ENCODE data around the gene CCNY.
"Not testable (repeated sequence)": the region's sequence is repeated elsewhere in the genome, so short reads cannot be mapped to it uniquely, and the experiment has no call there.

CCNY gene

DNA sequence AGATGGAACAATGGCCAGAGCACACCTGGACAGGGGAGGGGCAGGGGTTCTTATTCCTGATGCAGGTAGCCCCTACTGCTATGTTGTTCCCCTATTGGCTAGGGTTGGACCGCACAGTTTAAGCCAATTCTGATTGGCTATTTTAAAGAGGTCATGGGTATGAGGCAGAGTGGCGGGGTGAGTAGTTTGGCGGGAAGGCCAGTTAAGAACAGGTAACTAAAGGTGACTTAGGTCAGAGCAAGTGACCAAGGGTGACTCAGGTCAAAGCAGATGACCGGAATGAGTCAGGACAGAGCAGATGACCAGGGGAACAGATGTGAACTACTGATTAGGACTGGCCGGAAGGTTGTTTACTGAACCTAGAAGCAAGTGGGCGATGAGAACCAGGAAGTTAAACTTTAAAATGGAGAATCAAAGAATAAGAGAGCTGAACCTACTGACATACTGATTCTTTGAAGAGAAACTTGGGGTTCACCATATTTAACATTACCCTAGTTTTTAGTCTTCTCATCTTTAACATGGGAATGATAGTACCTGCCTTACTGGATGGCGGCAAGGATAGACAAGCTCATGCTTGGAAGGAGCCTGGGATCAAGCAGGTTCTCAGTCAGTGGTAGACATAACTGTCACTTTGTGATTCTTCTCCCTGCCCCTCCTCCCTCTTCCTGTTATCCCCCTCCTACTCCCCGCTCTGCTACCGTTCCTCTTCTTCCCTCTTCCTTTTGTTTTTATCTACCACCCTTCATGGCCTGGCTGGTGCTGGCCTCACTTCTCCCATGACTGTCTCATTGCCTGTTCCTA lies 55.0 kb downstream of the CCNY start:
- H3K36me3 Mint-ChIP-seq, result peaks cover 10% of the 10 kb centered on the region
- H3K9me3 Mint-ChIP-seq, result peaks cover 27% of the 10 kb centered on the region
- no peaks in the 10 kb centered on the region for H3K27me3 Mint-ChIP-seq
- H3K4me3 Mint-ChIP-seq, result no peak overlapping the region
- peaks cover 17% of the 10 kb centered on the region for H3K4me1 Mint-ChIP-seq
- no peak for DNase-seq
- CTCF ChIA-PET, result no interaction called here
- H3K27ac Mint-ChIP-seq, result no peak overlapping the region

DNA sequence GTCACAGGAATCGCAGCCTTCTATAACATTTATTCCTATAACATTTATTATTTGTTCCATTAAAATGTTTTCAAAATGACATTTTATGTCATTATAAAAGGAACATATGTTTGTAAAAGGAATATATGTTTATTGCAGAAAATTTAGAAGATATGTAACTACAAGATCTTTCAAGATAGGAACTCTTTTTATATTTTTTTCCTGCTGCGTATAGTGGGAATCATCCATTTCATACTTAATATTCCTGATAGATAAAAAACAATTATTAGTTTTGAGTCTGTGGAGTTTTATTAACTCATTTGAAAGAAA lies 55.6 kb downstream of the CCNY start:
- Mint-ChIP-seq H3K27ac (no peak overlapping the region), H3K9me3 (peaks cover 27% of the 10 kb centered on the region), H3K4me1 (peaks cover 11% of the 10 kb centered on the region), H3K36me3 (peaks cover 10% of the 10 kb centered on the region), H3K27me3 (no peaks in the 10 kb centered on the region), H3K4me3 (no peak overlapping the region)
- DNase-seq, result no peak
- CTCF ChIA-PET, result no interaction called here

DNA sequence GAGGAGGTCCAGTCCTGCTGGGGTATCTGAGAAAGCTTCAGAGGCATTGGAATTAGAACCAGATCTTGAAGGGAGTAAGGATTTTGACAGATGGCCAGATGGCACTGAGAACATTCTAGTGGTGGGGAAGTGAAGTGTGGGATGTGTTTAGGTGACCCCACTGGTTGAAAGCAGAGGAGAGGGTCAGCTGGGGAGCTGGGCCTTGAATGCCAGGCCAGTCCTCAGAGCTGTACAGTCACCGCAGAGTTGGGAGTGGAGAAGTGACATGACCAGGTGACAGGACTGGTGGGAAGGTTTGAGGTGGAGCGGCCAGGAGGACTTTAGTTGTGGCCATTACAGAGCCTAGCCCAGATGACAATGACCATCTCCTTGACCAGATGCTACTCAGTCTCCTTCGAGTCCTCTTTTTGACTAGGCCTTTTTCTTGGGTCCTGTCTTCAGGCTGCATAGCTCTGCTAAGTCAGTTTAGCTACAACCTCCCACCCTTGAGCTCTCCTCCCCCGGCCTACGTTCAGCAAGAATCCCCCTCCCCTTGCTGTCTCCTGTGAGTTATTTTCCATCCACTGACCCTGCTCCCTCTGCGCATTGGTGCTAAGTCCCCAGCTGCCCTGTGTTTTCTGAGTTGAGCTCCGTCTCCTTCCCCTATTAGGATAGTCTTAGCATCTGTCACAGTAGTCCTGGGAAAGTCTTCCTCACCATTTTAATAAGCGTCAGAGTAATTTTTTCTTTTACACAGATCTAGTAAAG lies 56.3 kb downstream of the CCNY start:
- CTCF ChIA-PET, result no interaction called here
- no peak overlapping the region for H3K4me3 Mint-ChIP-seq

DNA sequence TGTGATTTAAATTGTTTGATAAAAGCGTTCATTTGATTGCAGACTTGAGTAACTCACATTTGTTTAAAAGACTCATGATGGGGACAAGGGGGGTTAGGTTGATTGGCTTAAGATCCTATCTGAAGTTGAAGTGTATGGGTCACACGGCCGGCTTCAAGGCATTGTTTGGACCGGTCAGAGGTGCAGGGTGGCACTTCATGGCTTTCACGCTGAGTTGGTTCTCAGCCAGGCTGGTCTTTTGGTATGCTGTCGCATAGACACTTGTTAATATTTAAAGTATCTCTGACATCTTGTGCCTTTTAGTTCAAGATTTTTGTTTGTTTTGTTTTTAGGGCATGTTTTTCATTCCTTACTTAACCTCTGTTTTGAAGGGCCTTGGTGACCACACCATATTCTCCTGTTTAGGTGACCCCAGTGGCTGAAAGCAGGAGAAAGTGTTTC lies 58.1 kb downstream of the CCNY start:
- CTCF ChIA-PET, result no interaction called here
- Mint-ChIP-seq H3K27ac (no peak overlapping the region), H3K36me3 (peaks cover 8% of the 10 kb centered on the region), H3K4me3 (no peak overlapping the region), H3K4me1 (peaks cover 2% of the 10 kb centered on the region), H3K27me3 (no peaks in the 10 kb centered on the region), H3K9me3 (peaks cover 21% of the 10 kb centered on the region)
- DNase-seq, result no peak

More for the DNA sequence above, 56.3 kb downstream of the CCNY start:
- no peak overlapping the region for H3K27ac Mint-ChIP-seq
- peaks cover 6% of the 10 kb centered on the region for H3K4me1 Mint-ChIP-seq
- H3K27me3 Mint-ChIP-seq, result no peaks in the 10 kb centered on the region
- DNase-seq, result no peak
- peaks cover 10% of the 10 kb centered on the region for H3K36me3 Mint-ChIP-seq
- H3K9me3 Mint-ChIP-seq, result peaks cover 27% of the 10 kb centered on the region

GRCh38 chr10:35394934-35395333 lies 58.6 kb downstream of the CCNY start:
- CTCF ChIA-PET, result interaction anchor here (0.6 kb wide), 1 partner anchor 25 kb away, joined by 4 read pairs; no protein-coding TSS in a partner anchor
- no peak overlapping the region for H3K27ac Mint-ChIP-seq
- H3K4me1 Mint-ChIP-seq, result peaks cover 2% of the 10 kb centered on the region
- H3K4me3 Mint-ChIP-seq, result no peak overlapping the region
- peaks cover 16% of the 10 kb centered on the region for H3K9me3 Mint-ChIP-seq
- DNase-seq, result no peak
- no peaks in the 10 kb centered on the region for H3K27me3 Mint-ChIP-seq
- H3K36me3 Mint-ChIP-seq, result peaks cover 4% of the 10 kb centered on the region

- peaks cover under 1% of the 10 kb centered on the region for H3K4me1 Mint-ChIP-seq
- CTCF ChIA-PET, result no interaction called here
- peaks cover 2% of the 10 kb centered on the region for H3K9me3 Mint-ChIP-seq
- no peaks in the 10 kb centered on the region for H3K27me3 Mint-ChIP-seq
- no peak for DNase-seq
- H3K36me3 Mint-ChIP-seq, result no peaks in the 10 kb centered on the region
- H3K27ac Mint-ChIP-seq, result no peak overlapping the region
- no peak overlapping the region for H3K4me3 Mint-ChIP-seq
These were observed 60.5 kb downstream of the CCNY start for GRCh38 chr10:35396560-35397434.

GRCh38 chr10:35397953-35398352 lies 61.6 kb downstream of the CCNY start:
- CTCF ChIA-PET, result no interaction called here
- Mint-ChIP-seq H3K9me3 (peaks cover 2% of the 10 kb centered on the region), H3K27ac (no peak overlapping the region), H3K4me3 (no peak overlapping the region), H3K27me3 (no peaks in the 10 kb centered on the region), H3K4me1 (no peaks in the 10 kb centered on the region), H3K36me3 (no peaks in the 10 kb centered on the region)
- no peak for DNase-seq

DNA sequence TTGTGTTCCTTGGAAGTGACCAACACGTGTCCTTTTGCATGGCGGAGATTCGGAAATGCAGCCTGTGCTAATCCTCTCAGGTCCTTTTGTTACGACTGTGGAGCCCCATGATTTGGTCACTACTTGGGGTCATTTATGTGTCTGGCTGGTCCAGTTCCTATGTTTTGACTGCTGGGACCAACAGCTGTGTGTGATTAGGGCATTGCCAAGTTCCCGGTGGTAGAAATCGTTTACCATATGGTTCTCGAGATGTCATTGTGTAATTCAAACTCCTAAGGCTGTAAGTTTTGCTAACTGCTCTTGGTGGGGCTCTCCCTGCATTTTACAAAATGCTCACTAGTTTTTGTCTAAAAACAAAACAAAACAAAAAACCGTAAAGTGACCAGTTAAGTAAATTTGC lies 62.0 kb downstream of the CCNY start:
- no peak for DNase-seq
- peaks cover 2% of the 10 kb centered on the region for H3K9me3 Mint-ChIP-seq
- no peak overlapping the region for H3K4me3 Mint-ChIP-seq
- CTCF ChIA-PET, result no interaction called here
- H3K27ac Mint-ChIP-seq, result no peak overlapping the region
- no peaks in the 10 kb centered on the region for H3K36me3 Mint-ChIP-seq
- no peaks in the 10 kb centered on the region for H3K4me1 Mint-ChIP-seq
- no peaks in the 10 kb centered on the region for H3K27me3 Mint-ChIP-seq

DNA sequence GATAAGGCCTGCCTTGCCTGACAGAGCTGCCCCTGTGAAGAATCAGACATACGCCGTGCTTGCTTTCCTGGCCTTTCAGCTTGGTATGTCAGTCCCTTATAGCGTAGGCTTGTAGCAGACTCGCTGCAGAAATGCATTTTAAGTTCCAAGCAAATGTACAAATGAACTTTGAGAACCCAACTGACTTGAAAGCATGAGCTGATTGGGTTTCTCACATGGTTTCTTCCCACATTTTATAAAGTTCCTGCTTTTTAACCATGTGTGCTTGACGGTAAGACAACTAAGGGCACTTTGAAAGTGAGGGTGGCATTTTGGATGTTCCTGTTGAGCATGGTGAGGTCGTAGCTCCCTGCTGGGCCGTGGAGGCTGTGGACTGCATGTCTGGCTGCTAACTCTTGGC lies 62.6 kb downstream of the CCNY start:
- Mint-ChIP-seq H3K36me3 (no peaks in the 10 kb centered on the region), H3K27ac (no peak overlapping the region), H3K4me1 (no peaks in the 10 kb centered on the region), H3K27me3 (no peaks in the 10 kb centered on the region), H3K9me3 (peaks cover 2% of the 10 kb centered on the region), H3K4me3 (no peak overlapping the region)
- DNase-seq, result no peak
- CTCF ChIA-PET, result no interaction called here

DNA sequence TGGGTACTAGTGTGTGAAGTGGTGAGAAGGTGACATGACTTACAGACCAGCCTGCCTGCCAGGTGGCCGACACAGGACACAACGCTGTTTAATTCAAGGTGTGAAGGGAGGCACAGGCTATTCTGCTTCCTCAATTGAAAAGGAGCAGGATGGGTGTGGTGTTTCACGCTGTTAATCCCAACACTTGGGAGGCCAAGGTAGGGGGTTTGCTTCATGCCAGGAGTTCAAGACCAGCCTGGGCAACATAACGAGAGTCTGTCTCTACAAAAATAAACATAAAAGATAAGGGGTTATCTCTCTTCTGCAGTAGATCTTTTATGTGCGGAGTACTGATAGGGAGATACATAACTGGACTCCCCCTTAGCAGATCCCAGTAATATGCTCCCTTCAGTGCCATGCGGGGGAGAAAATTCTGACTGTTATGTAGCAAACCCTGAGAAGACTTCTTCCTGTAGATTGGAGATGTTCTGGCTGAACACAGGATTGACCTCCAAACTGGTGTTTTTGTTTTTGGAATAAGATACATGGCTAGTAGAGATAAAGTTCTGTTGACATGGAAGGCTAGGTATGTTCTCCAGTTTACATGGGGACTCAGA lies 63.2 kb downstream of the CCNY start:
- no peaks in the 10 kb centered on the region for H3K4me1 Mint-ChIP-seq
- no peak overlapping the region for H3K4me3 Mint-ChIP-seq
- no peaks in the 10 kb centered on the region for H3K36me3 Mint-ChIP-seq
- CTCF ChIA-PET, result no interaction called here
- H3K27me3 Mint-ChIP-seq, result no peaks in the 10 kb centered on the region
- no peak for DNase-seq
- H3K27ac Mint-ChIP-seq, result no peak overlapping the region
- peaks cover 2% of the 10 kb centered on the region for H3K9me3 Mint-ChIP-seq

DNA sequence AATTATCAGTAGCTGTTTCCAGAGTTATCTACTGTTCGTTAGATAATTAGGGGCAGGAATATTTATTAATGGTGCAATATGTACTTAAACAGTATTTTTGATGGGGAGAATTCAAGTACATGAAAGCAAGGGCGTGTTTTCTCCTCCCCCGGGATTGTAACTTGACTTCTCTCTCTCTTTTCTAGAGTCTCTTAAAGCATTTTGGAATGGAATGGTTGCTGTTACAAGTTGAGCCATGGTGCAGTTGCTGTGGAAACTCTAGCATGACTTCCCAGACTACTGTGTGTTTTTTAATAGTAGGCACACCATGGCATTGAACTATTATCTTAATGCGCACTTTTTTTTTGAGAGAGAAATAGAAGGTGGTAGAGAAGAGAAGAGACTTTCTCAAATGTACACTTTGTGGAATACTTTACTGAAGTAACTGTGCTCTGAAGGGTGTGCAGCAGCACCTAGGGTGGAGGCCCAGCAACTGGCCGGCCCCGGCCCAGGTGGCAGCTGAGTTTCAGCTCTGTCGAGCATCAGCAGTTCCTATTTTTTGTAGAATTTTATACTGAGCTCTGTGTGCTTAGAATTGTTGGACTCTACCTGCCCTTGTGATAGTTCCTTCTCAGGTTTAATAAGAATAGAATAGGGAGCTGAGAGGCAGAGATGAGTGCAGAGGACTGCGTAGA lies 64.4 kb downstream of the CCNY start:
- no peaks in the 10 kb centered on the region for H3K4me1 Mint-ChIP-seq
- H3K9me3 Mint-ChIP-seq, result peaks cover 2% of the 10 kb centered on the region
- no peak overlapping the region for H3K4me3 Mint-ChIP-seq
- H3K27me3 Mint-ChIP-seq, result no peaks in the 10 kb centered on the region
- no peak overlapping the region for H3K27ac Mint-ChIP-seq
- H3K36me3 Mint-ChIP-seq, result no peaks in the 10 kb centered on the region
- DNase-seq, result no peak
- CTCF ChIA-PET, result no interaction called here

- H3K9me3 Mint-ChIP-seq, CTCF ChIA-PET, H3K4me1 Mint-ChIP-seq, DNase-seq, H3K27ac Mint-ChIP-seq, H3K36me3 Mint-ChIP-seq, H3K27me3 Mint-ChIP-seq, H3K4me3 Mint-ChIP-seq: not testable (repeated sequence)
These were observed 67.2 kb downstream of the CCNY start for GRCh38 chr10:35403491-35403890.

GRCh38 chr10:35404077-35404476 lies 67.8 kb downstream of the CCNY start:
- H3K4me3 Mint-ChIP-seq, H3K36me3 Mint-ChIP-seq, H3K27me3 Mint-ChIP-seq, DNase-seq, H3K27ac Mint-ChIP-seq, H3K4me1 Mint-ChIP-seq, H3K9me3 Mint-ChIP-seq, CTCF ChIA-PET: not testable (repeated sequence)

Measured in activated naive CD4-positive, alpha-beta T cell treated with anti-CD3 and anti-CD28 coated beads, Interleukin-2, amount 10 ng/mL, durations not matched to agents 7 days and 5 days (primary cell).